HG03097 (cell line): ENCODE measurements around the gene PLCG2.

Experiments
- ATAC-seq: cut with Tn5 transposase; IDR thresholded peaks from one replicate; pipeline ENCODE4 v1.9.1; 2021; ENCODE audit not compliant: unreplicated experiment, low FRiP score

Gene PLCG2

GRCh38 chr16:81813648-81814047, 34.6 kb downstream of the PLCG2 start:
- no peak for ATAC-seq

- no peak for ATAC-seq
These were observed 35.8 kb downstream of the PLCG2 start for GRCh38 chr16:81814751-81815428.

GRCh38 chr16:81815429-81815766, 36.3 kb downstream of the PLCG2 start:
- no peak for ATAC-seq

- no peak for ATAC-seq
These were observed 37.3 kb downstream of the PLCG2 start for GRCh38 chr16:81816351-81816750.

GRCh38 chr16:81816793-81817210, 37.7 kb downstream of the PLCG2 start:
- no peak for ATAC-seq

GRCh38 chr16:81817296-81817695, 38.2 kb downstream of the PLCG2 start:
- ATAC-seq: no peak

- no peak for ATAC-seq
These were observed 38.9 kb downstream of the PLCG2 start for GRCh38 chr16:81817789-81818567.

- no peak for ATAC-seq
These were observed 39.4 kb downstream of the PLCG2 start for GRCh38 chr16:81818568-81818896.

- ATAC-seq: no peak
These were observed 39.8 kb downstream of the PLCG2 start for GRCh38 chr16:81818905-81819304.

- peak; percentile 48 for ATAC-seq
These were observed 42.5 kb downstream of the PLCG2 start for GRCh38 chr16:81821436-81822128.

GRCh38 chr16:81823111-81823510, 44.0 kb downstream of the PLCG2 start:
- ATAC-seq: peak; percentile 65

GRCh38 chr16:81823734-81824133, 44.6 kb downstream of the PLCG2 start:
- no peak for ATAC-seq

- no peak for ATAC-seq
These were observed 47.4 kb downstream of the PLCG2 start for GRCh38 chr16:81826523-81826922.

GRCh38 chr16:81830845-81831540, 51.9 kb downstream of the PLCG2 start:
- peak; percentile 4 for ATAC-seq

- peak; percentile 75 for ATAC-seq
These were observed 52.6 kb downstream of the PLCG2 start for GRCh38 chr16:81831722-81832126.

- ATAC-seq: no peak
These were observed 53.9 kb downstream of the PLCG2 start for GRCh38 chr16:81832801-81833547.

GRCh38 chr16:81833751-81834150, 54.7 kb downstream of the PLCG2 start:
- ATAC-seq: no peak

GRCh38 chr16:81834868-81835267, 55.8 kb downstream of the PLCG2 start:
- ATAC-seq: no peak

- ATAC-seq: peak; percentile 36
These were observed 57.4 kb downstream of the PLCG2 start for GRCh38 chr16:81836279-81837054.

GRCh38 chr16:81837312-81837751, 58.2 kb downstream of the PLCG2 start:
- ATAC-seq: no peak
